H1 (cell line): ENCODE results near the gene MUC13. TPM values are rescaled to one million over a fixed set of nuclear protein-coding genes. Genes with fewer than 3 reads are reported as not detected.

ENCODE experiments used
- CTCF ChIA-PET: fragments of 300-600 bp; sonication (Branson Sonifier 250); formaldehyde crosslinking; loops from one replicate; lab custom pipeline; 2021; ENCODE audit not compliant: partially characterized antibody; lab: Charles Lee
- POLR2A ChIA-PET: fragments of 300-600 bp; sonication (Branson Sonifier 250); formaldehyde crosslinking; loops from one replicate; lab custom pipeline; 2021; ENCODE audit warnings: inconsistent platforms; ENCODE audit not compliant: partially characterized antibody; lab: Charles Lee
- DNase-seq, 2 experiments: peaks; one replicate each; pipeline versions ENCODE4 v3.0.0 to v3.0.0-alpha.2; 2010 to 2022; ENCODE audit warnings: low spot score in 2 of 2, low read depth in 1 of 2, mixed read lengths in 1 of 2
- FAIRE-seq: peaks from 2 replicates; lab custom pipeline; 2011; peaks lifted over from hg19 to GRCh38; lab: Jason Lieb, UNC
- H2AFZ ChIP-seq: 2 replicates; pipeline ENCODE4 v1.8.1; 2012; ENCODE audit warnings: low read length, inconsistent platforms
- H2AK5ac ChIP-seq: 2 replicates; pipeline ENCODE4 v1.6.1; 2013; ENCODE audit warnings: low read depth, low read length
- H2BK120ac ChIP-seq: replicated peaks from 2 replicates; pipeline ENCODE3; 2013; ENCODE audit warnings: low read depth, low read length, inconsistent platforms
- H2BK12ac ChIP-seq: 2 replicates; pipeline ENCODE4 v1.6.1; 2013; ENCODE audit warnings: low read depth, low read length
- H2BK15ac ChIP-seq: 2 replicates; pipeline ENCODE4 v1.6.1; 2013; ENCODE audit warnings: low read length
- H2BK20ac ChIP-seq: 2 replicates; pipeline ENCODE4 v1.6.1; 2013; ENCODE audit warnings: low read length
- H2BK5ac ChIP-seq: 2 replicates; pipeline ENCODE4 v1.6.1; 2013; ENCODE audit warnings: low read depth, low read length
- H3K14ac ChIP-seq: 2 replicates; pipeline ENCODE4 v1.6.1; 2013; ENCODE audit warnings: inconsistent platforms; ENCODE audit not compliant: insufficient read length
- H3K18ac ChIP-seq: 2 replicates; pipeline ENCODE4 v1.6.1; 2013; ENCODE audit warnings: low read length; ENCODE audit errors: extremely low read depth
- H3K23ac ChIP-seq: 2 replicates; pipeline ENCODE4 v1.6.1; 2013; ENCODE audit warnings: inconsistent platforms; ENCODE audit not compliant: insufficient read length
- H3K23me2 ChIP-seq: 2 replicates; pipeline ENCODE4 v1.6.1; 2013; ENCODE audit warnings: low read depth, low read length
- H3K27ac ChIP-seq: 2 replicates; pipeline ENCODE4 v1.6.1; 2011; ENCODE audit warnings: low read depth, low read length, inconsistent platforms
- H3K27me3 ChIP-seq, 4 experiments: replicated peaks in 1 of 4; 1 replicate in 1 of 4; 2 replicates in 3 of 4; pipeline versions ENCODE4 v1.6.1 to v1.8.1; 2011 to 2013; ENCODE audit warnings: low read length in 3 of 4, mild to moderate bottlenecking in 3 of 4, inconsistent platforms in 2 of 4, mixed read lengths in 2 of 4, moderate library complexity in 1 of 4; ENCODE audit not compliant: control insufficient read depth in 3 of 4, insufficient read depth in 3 of 4; ENCODE audit errors: extremely low read depth in 1 of 4
- H3K36me3 ChIP-seq, 4 experiments: 2 replicates each; pipeline versions ENCODE4 v1.6.1 to v1.8.1; 2011 to 2013; ENCODE audit warnings: mild to moderate bottlenecking in 4 of 4, low read length in 3 of 4, moderate library complexity in 2 of 4, control low read depth in 1 of 4, inconsistent platforms in 1 of 4; ENCODE audit not compliant: insufficient read depth in 4 of 4, control insufficient read depth in 2 of 4
- H3K4ac ChIP-seq: replicated peaks from 2 replicates; pipeline ENCODE3; 2013; ENCODE audit warnings: low read length, low read depth, mixed read lengths, inconsistent platforms; ENCODE audit not compliant: insufficient read length
- H3K4me1 ChIP-seq, 4 experiments: replicated peaks in 1 of 4; 1 replicate in 1 of 4; 2 replicates in 3 of 4; pipeline versions ENCODE4 v1.6.1 to v1.8.1; 2011 to 2013; ENCODE audit warnings: low read length in 3 of 4, inconsistent platforms in 2 of 4, mixed read lengths in 1 of 4; ENCODE audit not compliant: insufficient read depth in 4 of 4, control insufficient read depth in 3 of 4
- H3K4me2 ChIP-seq, 2 experiments: 2 replicates each; pipeline versions ENCODE4 v1.6.1 to v1.8.1; 2011 to 2013; ENCODE audit warnings: low read depth in 2 of 2, low read length in 2 of 2, control low read depth in 1 of 2, inconsistent platforms in 1 of 2, mild to moderate bottlenecking in 1 of 2; ENCODE audit not compliant: insufficient read depth in 1 of 2
- H3K4me3 ChIP-seq, 4 experiments: fragments of 200-600, 300-600 bp in 1 of 4; sonication (generic), shearing (Covaris generic), sonication (Bioruptor Twin) in 1 of 4; 2 replicates each; pipeline versions ENCODE4 v1.5.1 to v1.8.1; 2011 to 2016; ENCODE audit warnings: low read length in 4 of 4, low read depth in 3 of 4, control low read depth in 2 of 4, inconsistent platforms in 2 of 4, mild to moderate bottlenecking in 2 of 4, mixed read lengths in 1 of 4, moderate library complexity in 1 of 4; ENCODE audit not compliant: insufficient read depth in 2 of 4; ENCODE audit errors: extremely low read depth in 1 of 4
- H3K56ac ChIP-seq: replicated peaks from 2 replicates; pipeline ENCODE3; 2013; ENCODE audit warnings: low read depth, mild to moderate bottlenecking, mixed read lengths, low read length, inconsistent platforms; ENCODE audit not compliant: insufficient read length
- H3K79me1 ChIP-seq: 2 replicates; pipeline ENCODE4 v1.6.1; 2013; ENCODE audit warnings: low read depth, low read length, control low read depth
- H3K79me2 ChIP-seq, 2 experiments: 2 replicates each; pipeline versions ENCODE4 v1.6.1 to v1.8.1; 2012 to 2013; ENCODE audit warnings: low read length in 2 of 2, mild to moderate bottlenecking in 2 of 2, inconsistent platforms in 1 of 2; ENCODE audit not compliant: insufficient read depth in 2 of 2, control insufficient read depth in 1 of 2
- H3K9ac ChIP-seq, 4 experiments: replicated peaks in 1 of 4; 1 replicate in 1 of 4; 2 replicates in 3 of 4; pipeline versions ENCODE4 v1.6.1 to v1.8.1; 2011 to 2013; ENCODE audit warnings: low read depth in 3 of 4, low read length in 3 of 4, control low read depth in 2 of 4, mild to moderate bottlenecking in 2 of 4, moderate library complexity in 2 of 4, inconsistent platforms in 1 of 4; ENCODE audit errors: extremely low read depth in 1 of 4
- H3K9me3 ChIP-seq, 2 experiments: 2 replicates each; pipeline versions ENCODE4 v1.6.1 to v1.8.1; 2012 to 2013; ENCODE audit warnings: mild to moderate bottlenecking in 2 of 2, moderate library complexity in 2 of 2, control low read depth in 1 of 2, inconsistent platforms in 1 of 2, low read depth in 1 of 2, low read length in 1 of 2, mixed read lengths in 1 of 2; ENCODE audit not compliant: insufficient read depth in 2 of 2
- H4K20me1 ChIP-seq, 2 experiments: replicated peaks in 1 of 2; 2 replicates each; pipeline versions ENCODE3 to v1.8.1; 2011 to 2013; ENCODE audit warnings: inconsistent platforms in 2 of 2, low read length in 2 of 2, mild to moderate bottlenecking in 1 of 2; ENCODE audit not compliant: insufficient read depth in 2 of 2, control insufficient read depth in 1 of 2
- H4K5ac ChIP-seq: 2 replicates; pipeline ENCODE4 v1.6.1; 2013; ENCODE audit warnings: low read length, low read depth, mixed read lengths, inconsistent platforms; ENCODE audit not compliant: insufficient read length
- H4K8ac ChIP-seq: 2 replicates; pipeline ENCODE4 v1.8.0; 2013; ENCODE audit warnings: mild to moderate bottlenecking, moderate library complexity, low read length, inconsistent platforms; ENCODE audit not compliant: insufficient read depth; ENCODE audit errors: extremely low read depth
- H4K91ac ChIP-seq: replicated peaks from 2 replicates; pipeline ENCODE3; 2013; ENCODE audit warnings: low read length, mixed read lengths, inconsistent platforms; ENCODE audit not compliant: insufficient read length
- ATF2 ChIP-seq: IDR thresholded peaks from 2 replicates; pipeline ENCODE4 v1.6.1; 2012; ENCODE audit warnings: low read length, inconsistent platforms
- BACH1 ChIP-seq: IDR thresholded peaks from 2 replicates; pipeline ENCODE4 v1.6.1; 2012; ENCODE audit warnings: low read length, improper control_type of control experiment
- CTCF ChIP-seq, 3 experiments: IDR thresholded peaks; 1 replicate in 2 of 3; 2 replicates in 1 of 3; pipeline versions ENCODE4 v1.5.1 to v1.6.1; 2011; ENCODE audit warnings: low read length in 3 of 3, mild to moderate bottlenecking in 3 of 3, inconsistent platforms in 2 of 3, low read depth in 1 of 3, moderate library complexity in 1 of 3; ENCODE audit not compliant: insufficient read depth in 1 of 3; ENCODE audit errors: control extremely low read depth in 1 of 3
- HDAC2 ChIP-seq, 2 experiments: fragments of 300-600 bp in 1 of 2; sonication (generic) in 1 of 2; IDR thresholded peaks; 2 replicates each; pipeline ENCODE4 v1.6.1; 2011 to 2012; ENCODE audit warnings: low read depth in 2 of 2, low read length in 2 of 2, mild to moderate bottlenecking in 2 of 2, moderate library complexity in 2 of 2, borderline replicate concordance in 1 of 2, inconsistent platforms in 1 of 2
- JUN ChIP-seq: IDR thresholded peaks from 2 replicates; pipeline ENCODE4 v1.6.1; 2011; ENCODE audit warnings: low read depth, mild to moderate bottlenecking, improper control_type of control experiment, low read length
- KDM5A ChIP-seq: fragments of 200-600 bp; IDR thresholded peaks from 2 replicates; pipeline ENCODE4 v1.7.1; 2012; ENCODE audit warnings: mild to moderate bottlenecking, low read length, inconsistent platforms, mixed read lengths
- PHF8 ChIP-seq: fragments of 200-600 bp; sonication (generic); conservative IDR thresholded peaks from 2 replicates; pipeline ENCODE4 v1.7.1; 2012; ENCODE audit warnings: low read depth, mild to moderate bottlenecking, inconsistent platforms, low read length, moderate library complexity
- SIN3A ChIP-seq, 2 experiments: IDR thresholded peaks in 1 of 2; conservative IDR thresholded peaks in 1 of 2; 2 replicates each; pipeline ENCODE4 v1.6.1; 2011 to 2012; ENCODE audit warnings: low read length in 2 of 2, improper control_type of control experiment in 1 of 2, low read depth in 1 of 2, mild to moderate bottlenecking in 1 of 2
- SIRT6 ChIP-seq: IDR thresholded peaks from one replicate; pipeline ENCODE4 v1.7.1; 2012; ENCODE audit warnings: low read length, inconsistent platforms
- WGBS, 2 experiments: shearing (Covaris generic) in 1 of 2; methylation state at CpG; one replicate each; pipeline versions ENCODE4 v1.1.6 to v1.1.7; 2013 to 2015; ENCODE audit warnings: low lambda C conversion rate in 2 of 2, mixed read lengths in 2 of 2, inconsistent platforms in 1 of 2, low coverage in 1 of 2, missing lambda C conversion rate in 1 of 2; ENCODE audit not compliant: insufficient replicate concordance in 2 of 2, insufficient coverage in 1 of 2, insufficient read length in 1 of 2; ENCODE audit errors: extremely low coverage in 1 of 2, missing lambda C conversion rate in 1 of 2; 5-methylcytosine and 5-hydroxymethylcytosine counted together
- polyA plus RNA-seq, 7 experiments: library from polyadenylated mRNA; depleted of rRNA in 3 of 7; stranded (reverse) in 5 of 7; unstranded in 2 of 7; fragments of >200 nt in 5 of 7; fragments of 200-250 nt in 2 of 7; gene quantifications; 1 replicate in 5 of 7; 2 replicates in 1 of 7; 4 replicates in 1 of 7; pipeline versions ENCODE4 v1.2.1 to v1.2.3, GENCODE V29; 2011 to 2013; ENCODE audit warnings: missing spikeins in 2 of 7, mixed read lengths in 2 of 7
- total RNA-seq: library from RNA; stranded (reverse); fragmentation: NEBNext Ultra II Directional; extraction: Animal tissue kit (Norgen Biotek cat#: 25700); gene quantifications from 2 replicates; pipeline ENCODE4 v1.2.1, GENCODE V29; 2021

Gene MUC13
- total and polyA plus RNA-seq, 2 of the 8 experiments (the other 6 are each of a cell fraction or from before 2014, with no cell fraction given): not detected

- H4K8ac ChIP-seq: no peak overlapping the region
- DNase-seq (no peak), FAIRE-seq (no peak)
- H3K36me3 ChIP-seq: no peaks in the 10 kb centered on the region
- peaks cover 0 to 5% (median 0%) of the 10 kb centered on the region in 4 experiments; a peak in 1 of 7 replicates for H3K4me1 ChIP-seq
- H3K14ac ChIP-seq: no peak overlapping the region
- H3K4me3 ChIP-seq: no peak overlapping the region
- no peak overlapping the region for H2BK15ac ChIP-seq
- H3K27me3 ChIP-seq: no peaks in the 10 kb centered on the region
- H2AK5ac ChIP-seq: no peak overlapping the region
- H4K20me1 ChIP-seq: no peaks in the 10 kb centered on the region
- H2BK5ac ChIP-seq: no peak overlapping the region
- no peak overlapping the region for H3K9ac ChIP-seq
- no peaks in the 10 kb centered on the region for H3K23me2 ChIP-seq
- POLR2A ChIA-PET: no interaction called here
- H2BK120ac ChIP-seq: no peak overlapping the region
- no peak overlapping the region for H2BK20ac ChIP-seq
- H2BK12ac ChIP-seq: no peak overlapping the region
- no peak overlapping the region for H3K23ac ChIP-seq
- H3K79me2 ChIP-seq: no peaks in the 10 kb centered on the region
- H3K56ac ChIP-seq: no peak overlapping the region
- WGBS, 2 experiments: 88% methylated on average over 5 of the region's 5 CpGs; no CpG with 5 or more reads in 1 of the 2 experiments
- H4K5ac ChIP-seq: no peak overlapping the region
- H3K9me3 ChIP-seq: no peaks in the 10 kb centered on the region
- H4K91ac ChIP-seq: no peak overlapping the region
- H3K79me1 ChIP-seq: no peaks in the 10 kb centered on the region
- CTCF ChIA-PET: interaction anchor here (1.0 to 1.5 kb wide), 4 partner anchors 21 to 35 kb away, joined by 3 to 6 read pairs (median 5); no protein-coding TSS in a partner anchor
- H2AFZ ChIP-seq: no peak overlapping the region
- no peak overlapping the region for H3K4me2 ChIP-seq
- no peak overlapping the region for H3K4ac ChIP-seq
- H3K18ac ChIP-seq: no peak overlapping the region
- H3K27ac ChIP-seq: no peak overlapping the region
- TF ChIP-seq SIN3A (conservative IDR thresholded peaks at IDR 0.05 in 1 of 2, IDR thresholded peaks at IDR 0.05 in 1 of 2; ENCODE audit: low read depth in 1 of 2, low read length in 2 of 2): no peak
- no peak for TF ChIP-seq PHF8
- no peak for TF ChIP-seq HDAC2 (IDR thresholded peaks at IDR 0.05; ENCODE audit: borderline replicate concordance in 1 of 2, low read depth in 2 of 2, low read length in 2 of 2)
- TF ChIP-seq CTCF (IDR thresholded peaks at IDR 0.05; ENCODE audit: control extremely low read depth in 1 of 3, insufficient read depth in 1 of 3, low read depth in 1 of 3, low read length in 3 of 3): no peak
- no peak for TF ChIP-seq JUN
- no peak for TF ChIP-seq SIRT6
- no peak for TF ChIP-seq ATF2
- TF ChIP-seq BACH1: no peak
- no peak for TF ChIP-seq KDM5A
These were observed 26.1 kb upstream of the MUC13 start for GRCh38 chr3:124960698-124961097.
